GM23338 (cell line): ENCODE results near the gene PARD3. TPM values are rescaled to one million over a fixed set of nuclear protein-coding genes. Genes with fewer than 3 reads are reported as not detected.
A peak's percentile ranks its signal among the peaks of the same experiment; 100 is the strongest.

ENCODE experiments used
- ATAC-seq: fragments of 200-7000 bp; cut with Tn5 transposase; 3 replicates; pipeline ENCODE4 v1.9.1; 2020
- DNase-seq: peaks from one replicate; pipeline ENCODE4 v3.0.0-alpha.2; 2015; ENCODE audit warnings: low spot score
- H2AFZ ChIP-seq: fragments of 200-600 bp; sonication (generic); 2 replicates; pipeline ENCODE4 v1.8.0; 2016; ENCODE audit warnings: antibody characterized with exemption, mild to moderate bottlenecking, moderate library complexity
- H3F3A ChIP-seq: fragments of 200-600 bp; sonication (generic); replicated peaks from 2 replicates; pipeline ENCODE4 v1.8.0; 2017; ENCODE audit warnings: antibody characterized with exemption, mixed run types, low read depth
- H3K27ac ChIP-seq: fragments of 200-600 bp; sonication (generic); 2 replicates; pipeline ENCODE4 v1.6.1; 2016; ENCODE audit warnings: low read depth
- H3K27me3 ChIP-seq: fragments of 200-600 bp; sonication (generic); 2 replicates; pipeline ENCODE4 v1.8.0; 2016; ENCODE audit warnings: mild to moderate bottlenecking, mixed run types, moderate library complexity; ENCODE audit not compliant: insufficient read depth
- H3K36me3 ChIP-seq: fragments of 200-600 bp; sonication (generic); 2 replicates; pipeline ENCODE4 v1.8.0; 2016; ENCODE audit warnings: mild to moderate bottlenecking; ENCODE audit not compliant: insufficient read depth
- H3K4me1 ChIP-seq: fragments of 200-600 bp; sonication (generic); 2 replicates; pipeline ENCODE4 v1.8.0; 2016; ENCODE audit warnings: mild to moderate bottlenecking, moderate library complexity; ENCODE audit not compliant: insufficient read depth
- H3K4me2 ChIP-seq: fragments of 200-600 bp; sonication (generic); 2 replicates; pipeline ENCODE4 v1.7.1; 2017; ENCODE audit warnings: mixed run types
- H3K4me3 ChIP-seq: fragments of 200-600 bp; sonication (generic); 2 replicates; pipeline ENCODE4 v1.6.1; 2016; ENCODE audit warnings: mixed run types
- H3K79me2 ChIP-seq: fragments of 200-600 bp; sonication (generic); replicated peaks from 2 replicates; pipeline ENCODE4 v1.8.0; 2017; ENCODE audit warnings: mild to moderate bottlenecking; ENCODE audit not compliant: insufficient read depth
- H3K9me2 ChIP-seq: fragments of 200-600 bp; sonication (generic); 2 replicates; pipeline ENCODE4 v1.8.0; 2017; ENCODE audit not compliant: insufficient read depth
- H4K20me1 ChIP-seq: fragments of 200-600 bp; sonication (generic); replicated peaks from 2 replicates; pipeline ENCODE4 v1.8.0; 2017; ENCODE audit warnings: mild to moderate bottlenecking; ENCODE audit not compliant: insufficient read depth
- H3K27ac Mint-ChIP-seq: 2 replicates; pipeline ENCODE4 v1.8.0; 2020; ENCODE audit warnings: inconsistent platforms, mild to moderate bottlenecking, moderate library complexity, mixed read lengths
- H3K27me3 Mint-ChIP-seq: 3 replicates; pipeline ENCODE4 v1.8.0; 2022; ENCODE audit warnings: low read depth, mild to moderate bottlenecking, moderate library complexity, mixed read lengths, inconsistent platforms; ENCODE audit not compliant: insufficient read depth, poor library complexity
- H3K36me3 Mint-ChIP-seq: 3 replicates; pipeline ENCODE4 v1.8.0; 2021; ENCODE audit warnings: low read depth, mild to moderate bottlenecking, inconsistent platforms, moderate library complexity, mixed read lengths
- H3K4me1 Mint-ChIP-seq: 3 replicates; pipeline ENCODE4 v1.8.0; 2020; ENCODE audit warnings: mild to moderate bottlenecking, inconsistent platforms, mixed read lengths
- H3K4me3 Mint-ChIP-seq: 3 replicates; pipeline ENCODE4 v1.8.0; 2021; ENCODE audit warnings: moderate library complexity, mild to moderate bottlenecking, inconsistent platforms, mixed read lengths
- H3K9me3 Mint-ChIP-seq: 3 replicates; pipeline ENCODE4 v1.8.0; 2020; ENCODE audit warnings: moderate library complexity, mild to moderate bottlenecking, inconsistent platforms, mixed read lengths
- EZH2phosphoT487 ChIP-seq: fragments of 200-600 bp; sonication (generic); IDR thresholded peaks from one replicate; pipeline ENCODE4 v1.8.1; 2018; ENCODE audit warnings: antibody characterized with exemption; ENCODE audit not compliant: unreplicated experiment
- POLR2AphosphoS5 ChIP-seq: IDR thresholded peaks from 2 replicates; pipeline ENCODE4 v1.6.1; 2016; ENCODE audit warnings: antibody characterized with exemption, low read depth
- polyA plus RNA-seq: library from polyadenylated mRNA; unstranded; fragments of >200 nt; fragmentation: Nextera tagmentation; extraction: Ambion mirVana; gene quantifications from 2 replicates; pipeline ENCODE4 v1.2.1, GENCODE V29; 2016
- total RNA-seq: library from RNA; depleted of rRNA; stranded (reverse); fragments of >200 nt; shearing (Covaris generic); gene quantifications from 2 replicates; pipeline ENCODE4 v1.2.3, GENCODE V29; 2014
- TF ChIP-seq, protein P1 (sequence below), 2 experiments: fragments of 200-600 bp in 1 of 2; sonication (generic) in 1 of 2; conservative IDR thresholded peaks; 2 replicates each; pipeline versions ENCODE4 v1.5.1 to v1.6.1; 2016 to 2017; ENCODE audit warnings: antibody characterized with exemption in 2 of 2, low read depth in 2 of 2, mild to moderate bottlenecking in 2 of 2, moderate library complexity in 1 of 2
- TF ChIP-seq, protein P2 (sequence below): fragments of 250-450 bp; sonication (Bioruptor Pico); IDR thresholded peaks from 2 replicates; pipeline ENCODE4 v1.5.0; 2020; ENCODE audit warnings: mild to moderate bottlenecking, moderate library complexity
- TF ChIP-seq, protein P3 (sequence below): IDR thresholded peaks from one replicate; pipeline ENCODE4 v1.6.1; 2018; ENCODE audit warnings: antibody characterized with exemption; ENCODE audit not compliant: unreplicated experiment

Gene PARD3
- total and polyA plus RNA-seq, 2 experiments from 2014 or later: 30.2 to 51.4 TPM

DNA sequence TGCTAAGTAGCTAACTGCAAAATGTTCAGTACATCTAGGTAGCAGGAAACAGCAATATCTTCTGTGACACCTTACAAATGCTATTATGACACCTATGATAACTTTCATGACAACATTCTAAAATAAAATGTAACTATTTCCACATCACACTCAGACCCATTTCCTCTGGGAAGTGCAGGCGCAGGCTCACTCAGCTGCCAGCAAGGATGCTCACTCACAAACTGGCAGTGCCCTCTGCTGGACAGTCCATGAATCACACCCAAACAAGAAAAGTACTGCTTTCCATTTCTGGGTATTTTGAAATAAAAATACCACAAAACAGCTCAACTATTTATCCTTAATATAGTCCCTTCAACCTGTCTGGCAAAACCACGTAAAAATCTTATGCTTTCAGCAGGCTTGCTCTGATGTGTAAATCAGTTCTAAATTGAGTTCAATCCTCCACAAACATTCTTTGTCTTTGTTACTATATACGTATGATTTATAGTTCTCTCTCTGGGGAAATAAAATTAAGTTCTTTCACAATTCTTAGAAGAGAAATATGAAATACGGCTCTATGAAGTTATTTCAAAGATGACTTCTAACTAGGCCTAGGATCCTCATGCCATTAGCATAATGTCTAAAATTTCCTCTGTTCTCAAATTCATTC is 176.6 kb downstream of the PARD3 start:
- Histone ChIP-seq H4K20me1 (no peaks in the 10 kb centered on the region), H3K27ac (no peak overlapping the region), H3K4me3 (no peak overlapping the region), H3K4me1 (peaks cover 26% of the 10 kb centered on the region), H3F3A (no peaks in the 10 kb centered on the region), H3K9me2 (no peaks in the 10 kb centered on the region), H3K79me2 (peaks cover 67% of the 10 kb centered on the region), H2AFZ (no peak overlapping the region), H3K36me3 (no peaks in the 10 kb centered on the region), H3K4me2 (no peak overlapping the region), H3K27me3 (no peaks in the 10 kb centered on the region)
- Mint-ChIP-seq H3K36me3 (no peaks in the 10 kb centered on the region), H3K9me3 (no peaks in the 10 kb centered on the region), H3K4me1 (peaks cover 61% of the 10 kb centered on the region), H3K27me3 (peaks cover 7% of the 10 kb centered on the region), H3K4me3 (no peak overlapping the region), H3K27ac (peak overlapping the region; percentile 34; the same call in 1 of the 2 replicates)
- peak; percentile 56 for ATAC-seq
- DNase-seq: peak; percentile 89
- TF ChIP-seq, protein P1, sequence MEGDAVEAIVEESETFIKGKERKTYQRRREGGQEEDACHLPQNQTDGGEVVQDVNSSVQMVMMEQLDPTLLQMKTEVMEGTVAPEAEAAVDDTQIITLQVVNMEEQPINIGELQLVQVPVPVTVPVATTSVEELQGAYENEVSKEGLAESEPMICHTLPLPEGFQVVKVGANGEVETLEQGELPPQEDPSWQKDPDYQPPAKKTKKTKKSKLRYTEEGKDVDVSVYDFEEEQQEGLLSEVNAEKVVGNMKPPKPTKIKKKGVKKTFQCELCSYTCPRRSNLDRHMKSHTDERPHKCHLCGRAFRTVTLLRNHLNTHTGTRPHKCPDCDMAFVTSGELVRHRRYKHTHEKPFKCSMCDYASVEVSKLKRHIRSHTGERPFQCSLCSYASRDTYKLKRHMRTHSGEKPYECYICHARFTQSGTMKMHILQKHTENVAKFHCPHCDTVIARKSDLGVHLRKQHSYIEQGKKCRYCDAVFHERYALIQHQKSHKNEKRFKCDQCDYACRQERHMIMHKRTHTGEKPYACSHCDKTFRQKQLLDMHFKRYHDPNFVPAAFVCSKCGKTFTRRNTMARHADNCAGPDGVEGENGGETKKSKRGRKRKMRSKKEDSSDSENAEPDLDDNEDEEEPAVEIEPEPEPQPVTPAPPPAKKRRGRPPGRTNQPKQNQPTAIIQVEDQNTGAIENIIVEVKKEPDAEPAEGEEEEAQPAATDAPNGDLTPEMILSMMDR (conservative IDR thresholded peaks at IDR 0.05; ENCODE audit: low read depth in 2 of 2): peak; percentile 93 to 97
- no peak for TF ChIP-seq POLR2AphosphoS5
- no peak for TF ChIP-seq EZH2phosphoT487
- TF ChIP-seq, protein P2, sequence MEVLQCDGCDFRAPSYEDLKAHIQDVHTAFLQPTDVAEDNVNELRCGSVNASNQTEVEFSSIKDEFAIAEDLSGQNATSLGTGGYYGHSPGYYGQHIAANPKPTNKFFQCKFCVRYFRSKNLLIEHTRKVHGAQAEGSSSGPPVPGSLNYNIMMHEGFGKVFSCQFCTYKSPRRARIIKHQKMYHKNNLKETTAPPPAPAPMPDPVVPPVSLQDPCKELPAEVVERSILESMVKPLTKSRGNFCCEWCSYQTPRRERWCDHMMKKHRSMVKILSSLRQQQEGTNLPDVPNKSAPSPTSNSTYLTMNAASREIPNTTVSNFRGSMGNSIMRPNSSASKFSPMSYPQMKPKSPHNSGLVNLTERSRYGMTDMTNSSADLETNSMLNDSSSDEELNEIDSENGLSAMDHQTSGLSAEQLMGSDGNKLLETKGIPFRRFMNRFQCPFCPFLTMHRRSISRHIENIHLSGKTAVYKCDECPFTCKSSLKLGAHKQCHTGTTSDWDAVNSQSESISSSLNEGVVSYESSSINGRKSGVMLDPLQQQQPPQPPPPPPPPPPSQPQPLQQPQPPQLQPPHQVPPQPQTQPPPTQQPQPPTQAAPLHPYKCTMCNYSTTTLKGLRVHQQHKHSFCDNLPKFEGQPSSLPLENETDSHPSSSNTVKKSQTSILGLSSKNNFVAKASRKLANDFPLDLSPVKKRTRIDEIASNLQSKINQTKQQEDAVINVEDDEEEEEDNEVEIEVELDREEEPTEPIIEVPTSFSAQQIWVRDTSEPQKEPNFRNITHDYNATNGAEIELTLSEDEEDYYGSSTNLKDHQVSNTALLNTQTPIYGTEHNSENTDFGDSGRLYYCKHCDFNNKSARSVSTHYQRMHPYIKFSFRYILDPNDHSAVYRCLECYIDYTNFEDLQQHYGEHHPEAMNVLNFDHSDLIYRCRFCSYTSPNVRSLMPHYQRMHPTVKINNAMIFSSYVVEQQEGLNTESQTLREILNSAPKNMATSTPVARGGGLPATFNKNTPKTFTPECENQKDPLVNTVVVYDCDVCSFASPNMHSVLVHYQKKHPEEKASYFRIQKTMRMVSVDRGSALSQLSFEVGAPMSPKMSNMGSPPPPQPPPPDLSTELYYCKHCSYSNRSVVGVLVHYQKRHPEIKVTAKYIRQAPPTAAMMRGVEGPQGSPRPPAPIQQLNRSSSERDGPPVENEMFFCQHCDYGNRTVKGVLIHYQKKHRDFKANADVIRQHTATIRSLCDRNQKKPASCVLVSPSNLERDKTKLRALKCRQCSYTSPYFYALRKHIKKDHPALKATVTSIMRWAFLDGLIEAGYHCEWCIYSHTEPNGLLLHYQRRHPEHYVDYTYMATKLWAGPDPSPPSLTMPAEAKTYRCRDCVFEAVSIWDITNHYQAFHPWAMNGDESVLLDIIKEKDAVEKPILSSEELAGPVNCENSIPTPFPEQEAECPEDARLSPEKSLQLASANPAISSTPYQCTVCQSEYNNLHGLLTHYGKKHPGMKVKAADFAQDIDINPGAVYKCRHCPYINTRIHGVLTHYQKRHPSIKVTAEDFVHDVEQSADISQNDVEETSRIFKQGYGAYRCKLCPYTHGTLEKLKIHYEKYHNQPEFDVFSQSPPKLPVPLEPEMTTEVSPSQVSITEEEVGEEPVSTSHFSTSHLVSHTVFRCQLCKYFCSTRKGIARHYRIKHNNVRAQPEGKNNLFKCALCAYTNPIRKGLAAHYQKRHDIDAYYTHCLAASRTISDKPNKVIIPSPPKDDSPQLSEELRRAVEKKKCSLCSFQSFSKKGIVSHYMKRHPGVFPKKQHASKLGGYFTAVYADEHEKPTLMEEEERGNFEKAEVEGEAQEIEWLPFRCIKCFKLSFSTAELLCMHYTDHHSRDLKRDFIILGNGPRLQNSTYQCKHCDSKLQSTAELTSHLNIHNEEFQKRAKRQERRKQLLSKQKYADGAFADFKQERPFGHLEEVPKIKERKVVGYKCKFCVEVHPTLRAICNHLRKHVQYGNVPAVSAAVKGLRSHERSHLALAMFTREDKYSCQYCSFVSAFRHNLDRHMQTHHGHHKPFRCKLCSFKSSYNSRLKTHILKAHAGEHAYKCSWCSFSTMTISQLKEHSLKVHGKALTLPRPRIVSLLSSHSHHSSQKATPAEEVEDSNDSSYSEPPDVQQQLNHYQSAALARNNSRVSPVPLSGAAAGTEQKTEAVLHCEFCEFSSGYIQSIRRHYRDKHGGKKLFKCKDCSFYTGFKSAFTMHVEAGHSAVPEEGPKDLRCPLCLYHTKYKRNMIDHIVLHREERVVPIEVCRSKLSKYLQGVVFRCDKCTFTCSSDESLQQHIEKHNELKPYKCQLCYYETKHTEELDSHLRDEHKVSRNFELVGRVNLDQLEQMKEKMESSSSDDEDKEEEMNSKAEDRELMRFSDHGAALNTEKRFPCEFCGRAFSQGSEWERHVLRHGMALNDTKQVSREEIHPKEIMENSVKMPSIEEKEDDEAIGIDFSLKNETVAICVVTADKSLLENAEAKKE (CRISPR knock-in tag): no peak
- TF ChIP-seq, protein P3, sequence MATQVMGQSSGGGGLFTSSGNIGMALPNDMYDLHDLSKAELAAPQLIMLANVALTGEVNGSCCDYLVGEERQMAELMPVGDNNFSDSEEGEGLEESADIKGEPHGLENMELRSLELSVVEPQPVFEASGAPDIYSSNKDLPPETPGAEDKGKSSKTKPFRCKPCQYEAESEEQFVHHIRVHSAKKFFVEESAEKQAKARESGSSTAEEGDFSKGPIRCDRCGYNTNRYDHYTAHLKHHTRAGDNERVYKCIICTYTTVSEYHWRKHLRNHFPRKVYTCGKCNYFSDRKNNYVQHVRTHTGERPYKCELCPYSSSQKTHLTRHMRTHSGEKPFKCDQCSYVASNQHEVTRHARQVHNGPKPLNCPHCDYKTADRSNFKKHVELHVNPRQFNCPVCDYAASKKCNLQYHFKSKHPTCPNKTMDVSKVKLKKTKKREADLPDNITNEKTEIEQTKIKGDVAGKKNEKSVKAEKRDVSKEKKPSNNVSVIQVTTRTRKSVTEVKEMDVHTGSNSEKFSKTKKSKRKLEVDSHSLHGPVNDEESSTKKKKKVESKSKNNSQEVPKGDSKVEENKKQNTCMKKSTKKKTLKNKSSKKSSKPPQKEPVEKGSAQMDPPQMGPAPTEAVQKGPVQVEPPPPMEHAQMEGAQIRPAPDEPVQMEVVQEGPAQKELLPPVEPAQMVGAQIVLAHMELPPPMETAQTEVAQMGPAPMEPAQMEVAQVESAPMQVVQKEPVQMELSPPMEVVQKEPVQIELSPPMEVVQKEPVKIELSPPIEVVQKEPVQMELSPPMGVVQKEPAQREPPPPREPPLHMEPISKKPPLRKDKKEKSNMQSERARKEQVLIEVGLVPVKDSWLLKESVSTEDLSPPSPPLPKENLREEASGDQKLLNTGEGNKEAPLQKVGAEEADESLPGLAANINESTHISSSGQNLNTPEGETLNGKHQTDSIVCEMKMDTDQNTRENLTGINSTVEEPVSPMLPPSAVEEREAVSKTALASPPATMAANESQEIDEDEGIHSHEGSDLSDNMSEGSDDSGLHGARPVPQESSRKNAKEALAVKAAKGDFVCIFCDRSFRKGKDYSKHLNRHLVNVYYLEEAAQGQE: no peak
